ENCODE data around the gene ZBTB48.

ZBTB48 gene

DNA sequence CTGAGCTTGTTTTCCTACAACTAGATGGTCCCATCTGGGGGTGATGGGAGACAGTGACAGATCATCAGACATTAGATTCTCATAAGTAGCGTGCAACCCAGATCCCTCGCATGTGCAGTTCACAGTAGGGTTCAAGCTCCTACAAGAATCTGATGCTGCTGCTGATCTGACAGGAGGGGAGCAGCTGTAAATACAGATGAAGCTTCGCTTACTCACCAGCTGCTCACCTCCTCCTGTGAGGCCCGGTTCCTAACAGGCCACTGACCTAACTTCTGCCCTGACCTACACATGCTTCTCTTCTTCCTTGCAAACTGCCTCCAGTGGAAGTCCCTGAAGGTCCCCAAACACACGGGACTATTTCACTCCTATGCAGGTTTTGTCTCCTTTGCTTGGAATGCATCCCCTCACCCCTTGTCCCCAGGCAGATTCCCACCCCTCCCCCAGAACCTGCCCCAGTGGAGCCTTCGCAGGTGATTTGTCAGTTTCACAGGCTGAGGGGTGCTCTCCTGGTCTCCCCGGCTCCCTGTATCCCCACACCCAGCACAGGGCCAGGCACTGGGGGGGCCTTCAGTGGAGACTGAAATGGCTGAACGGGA lies 5.7 kb upstream of the ZBTB48 start:
- no peak for DNase-seq

DNA sequence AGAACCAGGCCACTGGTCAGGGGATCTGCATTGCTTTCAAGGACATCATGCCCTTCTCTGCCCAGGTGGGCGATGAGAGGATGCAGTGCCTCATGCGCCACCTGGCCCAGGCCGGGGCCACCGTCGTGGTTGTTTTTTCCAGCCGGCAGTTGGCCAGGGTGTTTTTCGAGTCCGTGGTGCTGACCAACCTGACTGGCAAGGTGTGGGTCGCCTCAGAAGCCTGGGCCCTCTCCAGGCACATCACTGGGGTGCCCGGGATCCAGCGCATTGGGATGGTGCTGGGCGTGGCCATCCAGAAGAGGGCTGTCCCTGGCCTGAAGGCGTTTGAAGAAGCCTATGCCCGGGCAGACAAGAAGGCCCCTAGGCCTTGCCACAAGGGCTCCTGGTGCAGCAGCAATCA lies 5.0 kb upstream of the ZBTB48 start:
- DNase-seq: no peak

DNA sequence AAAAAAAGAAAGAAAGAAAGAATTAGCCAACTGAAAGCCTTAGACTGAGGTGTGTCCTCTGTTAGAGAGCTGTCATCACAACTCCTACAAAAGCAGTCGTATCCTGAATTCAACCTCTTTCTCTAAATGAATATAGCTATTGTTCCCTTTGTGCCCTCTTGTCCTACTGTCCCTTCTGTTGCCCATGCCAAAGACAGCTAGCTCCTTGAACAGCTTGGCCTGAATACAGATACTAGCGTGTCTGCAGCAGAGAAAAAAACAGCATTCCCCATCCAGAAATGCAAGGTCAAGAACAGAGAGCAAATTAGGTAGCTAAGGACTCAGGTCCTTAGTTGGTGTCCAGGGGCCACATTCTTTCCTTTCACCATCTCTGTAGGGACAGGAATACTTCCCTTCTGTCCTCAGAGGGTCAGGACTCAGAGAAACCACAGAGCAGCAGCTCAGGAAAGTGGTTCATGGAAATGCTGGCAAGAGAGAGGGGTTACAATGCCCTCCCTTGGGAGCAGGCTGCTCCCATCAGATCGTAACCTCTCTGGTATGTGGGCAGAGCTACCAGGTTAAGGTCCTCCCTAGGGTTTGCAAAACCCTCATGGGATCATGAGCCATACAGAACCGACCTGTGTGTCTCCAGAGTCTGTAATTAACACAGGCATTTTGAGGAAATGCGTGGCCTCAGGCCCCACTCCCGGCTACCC lies 1.8 kb upstream of the ZBTB48 start:
- DNase-seq: no peak

DNA sequence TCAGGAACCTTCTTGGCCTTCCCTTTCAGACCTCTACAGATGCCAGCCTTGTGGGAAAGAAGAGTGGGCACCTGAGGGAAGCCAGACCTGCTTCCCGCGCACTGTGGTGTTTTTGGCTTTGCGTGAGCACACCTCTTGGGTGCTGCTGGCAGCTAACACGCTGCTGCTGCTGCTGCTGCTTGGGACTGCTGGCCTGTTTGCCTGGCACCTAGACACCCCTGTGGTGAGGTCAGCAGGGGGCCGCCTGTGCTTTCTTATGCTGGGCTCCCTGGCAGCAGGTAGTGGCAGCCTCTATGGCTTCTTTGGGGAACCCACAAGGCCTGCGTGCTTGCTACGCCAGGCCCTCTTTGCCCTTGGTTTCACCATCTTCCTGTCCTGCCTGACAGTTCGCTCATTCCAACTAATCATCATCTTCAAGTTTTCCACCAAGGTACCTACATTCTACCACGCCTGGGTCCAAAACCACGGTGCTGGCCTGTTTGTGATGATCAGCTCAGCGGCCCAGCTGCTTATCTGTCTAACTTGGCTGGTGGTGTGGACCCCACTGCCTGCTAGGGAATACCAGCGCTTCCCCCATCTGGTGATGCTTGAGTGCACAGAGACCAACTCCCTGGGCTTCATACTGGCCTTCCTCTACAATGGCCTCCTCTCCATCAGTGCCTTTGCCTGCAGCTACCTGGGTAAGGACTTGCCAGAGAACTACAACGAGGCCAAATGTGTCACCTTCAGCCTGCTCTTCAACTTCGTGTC lies 995 bp upstream of the ZBTB48 start:
- DNase-seq: no peak

DNA sequence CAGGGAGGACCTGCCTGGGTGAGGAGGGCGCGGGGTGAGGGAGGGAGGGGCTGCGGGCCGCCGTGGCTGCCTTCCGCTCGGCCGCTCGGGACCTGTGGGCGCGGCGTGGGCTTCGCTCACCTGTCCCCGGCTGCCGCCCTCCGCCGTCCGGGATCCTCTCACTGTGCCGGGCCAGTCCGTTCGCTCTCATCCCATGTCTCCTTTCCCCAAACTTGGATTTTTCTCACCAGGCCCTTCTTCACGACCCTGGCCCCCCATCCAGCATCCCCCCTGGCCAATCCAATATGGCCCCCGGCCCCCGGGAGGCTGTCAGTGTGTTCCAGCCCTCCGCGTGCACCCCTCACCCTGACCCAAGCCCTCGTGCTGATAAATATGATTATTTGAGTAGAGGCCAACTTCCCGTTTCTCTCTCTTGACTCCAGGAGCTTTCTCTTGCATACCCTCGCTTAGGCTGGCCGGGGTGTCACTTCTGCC lies 362 bp downstream of the ZBTB48 start:
- no peak for DNase-seq

DNA sequence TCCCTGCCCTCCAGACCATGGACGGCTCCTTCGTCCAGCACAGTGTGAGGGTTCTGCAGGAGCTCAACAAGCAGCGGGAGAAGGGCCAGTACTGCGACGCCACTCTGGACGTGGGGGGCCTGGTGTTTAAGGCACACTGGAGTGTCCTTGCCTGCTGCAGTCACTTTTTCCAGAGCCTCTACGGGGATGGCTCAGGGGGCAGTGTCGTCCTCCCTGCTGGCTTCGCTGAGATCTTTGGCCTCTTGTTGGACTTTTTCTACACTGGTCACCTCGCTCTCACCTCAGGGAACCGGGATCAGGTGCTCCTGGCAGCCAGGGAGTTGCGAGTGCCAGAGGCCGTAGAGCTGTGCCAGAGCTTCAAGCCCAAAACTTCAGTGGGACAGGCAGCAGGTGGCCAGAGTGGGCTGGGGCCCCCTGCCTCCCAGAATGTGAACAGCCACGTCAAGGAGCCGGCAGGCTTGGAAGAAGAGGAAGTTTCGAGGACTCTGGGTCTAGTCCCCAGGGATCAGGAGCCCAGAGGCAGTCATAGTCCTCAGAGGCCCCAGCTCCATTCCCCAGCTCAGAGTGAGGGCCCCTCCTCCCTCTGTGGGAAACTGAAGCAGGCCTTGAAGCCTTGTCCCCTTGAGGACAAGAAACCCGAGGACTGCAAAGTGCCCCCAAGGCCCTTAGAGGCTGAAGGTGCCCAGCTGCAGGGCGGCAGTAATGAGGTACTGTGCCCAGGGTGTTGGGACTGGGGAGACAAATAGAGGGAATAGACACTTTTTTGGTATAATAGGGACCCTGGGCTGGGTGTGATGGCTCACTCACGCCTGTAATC lies 1.0 kb downstream of the ZBTB48 start:
- DNase-seq: no peak

DNA sequence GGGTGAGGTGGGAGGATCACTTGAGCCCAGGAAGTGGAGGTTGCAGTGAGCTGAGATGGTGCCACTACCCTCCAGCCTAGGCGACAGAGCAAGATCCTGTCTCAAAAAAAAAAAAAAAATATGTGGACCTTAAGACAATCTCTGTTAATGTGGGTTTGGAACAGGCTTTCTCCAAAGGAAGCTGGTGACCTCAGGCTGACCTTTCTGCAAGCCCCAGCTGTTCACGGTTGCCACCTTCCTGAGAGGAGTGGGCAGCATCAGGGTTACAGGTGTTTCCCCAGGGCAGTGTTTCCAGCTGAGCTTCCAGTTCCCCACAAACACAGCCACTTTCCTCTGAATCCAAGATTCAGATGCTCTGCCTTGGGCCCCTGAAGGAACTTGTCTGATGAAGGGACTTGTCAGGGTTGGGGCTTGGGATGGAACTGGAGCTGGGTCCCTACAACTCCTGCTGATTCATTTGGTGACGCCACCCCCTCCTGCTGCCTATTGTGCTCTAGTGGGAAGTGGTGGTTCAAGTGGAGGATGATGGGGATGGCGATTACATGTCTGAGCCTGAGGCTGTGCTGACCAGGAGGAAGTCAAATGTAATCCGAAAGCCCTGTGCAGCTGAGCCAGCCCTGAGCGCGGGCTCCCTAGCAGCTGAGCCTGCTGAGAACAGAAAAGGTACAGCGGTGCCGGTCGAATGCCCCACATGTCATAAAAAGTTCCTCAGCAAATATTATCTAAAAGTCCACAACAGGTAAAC lies 1.9 kb downstream of the ZBTB48 start:
- no peak for DNase-seq

DNA sequence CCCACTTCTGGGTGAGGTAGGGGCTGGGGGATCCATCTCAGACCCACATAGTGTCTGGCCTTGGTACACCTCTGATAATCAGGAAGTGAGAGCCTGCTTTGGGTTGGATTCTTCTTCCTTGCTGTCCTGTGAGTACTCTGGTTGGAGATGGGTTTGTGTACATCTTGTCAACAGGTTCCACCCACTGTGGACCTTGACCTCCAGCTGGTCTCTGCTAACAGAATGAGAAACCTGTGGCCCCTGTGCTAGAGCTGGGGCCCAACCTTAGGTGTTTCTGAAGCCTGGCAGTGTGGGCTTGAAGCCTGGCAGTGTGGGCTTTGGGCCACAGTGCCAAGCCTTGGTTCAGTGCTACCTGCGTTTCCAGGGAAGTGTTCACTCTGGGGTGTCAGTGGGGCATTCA lies 2.6 kb downstream of the ZBTB48 start:
- DNase-seq: no peak

DNA sequence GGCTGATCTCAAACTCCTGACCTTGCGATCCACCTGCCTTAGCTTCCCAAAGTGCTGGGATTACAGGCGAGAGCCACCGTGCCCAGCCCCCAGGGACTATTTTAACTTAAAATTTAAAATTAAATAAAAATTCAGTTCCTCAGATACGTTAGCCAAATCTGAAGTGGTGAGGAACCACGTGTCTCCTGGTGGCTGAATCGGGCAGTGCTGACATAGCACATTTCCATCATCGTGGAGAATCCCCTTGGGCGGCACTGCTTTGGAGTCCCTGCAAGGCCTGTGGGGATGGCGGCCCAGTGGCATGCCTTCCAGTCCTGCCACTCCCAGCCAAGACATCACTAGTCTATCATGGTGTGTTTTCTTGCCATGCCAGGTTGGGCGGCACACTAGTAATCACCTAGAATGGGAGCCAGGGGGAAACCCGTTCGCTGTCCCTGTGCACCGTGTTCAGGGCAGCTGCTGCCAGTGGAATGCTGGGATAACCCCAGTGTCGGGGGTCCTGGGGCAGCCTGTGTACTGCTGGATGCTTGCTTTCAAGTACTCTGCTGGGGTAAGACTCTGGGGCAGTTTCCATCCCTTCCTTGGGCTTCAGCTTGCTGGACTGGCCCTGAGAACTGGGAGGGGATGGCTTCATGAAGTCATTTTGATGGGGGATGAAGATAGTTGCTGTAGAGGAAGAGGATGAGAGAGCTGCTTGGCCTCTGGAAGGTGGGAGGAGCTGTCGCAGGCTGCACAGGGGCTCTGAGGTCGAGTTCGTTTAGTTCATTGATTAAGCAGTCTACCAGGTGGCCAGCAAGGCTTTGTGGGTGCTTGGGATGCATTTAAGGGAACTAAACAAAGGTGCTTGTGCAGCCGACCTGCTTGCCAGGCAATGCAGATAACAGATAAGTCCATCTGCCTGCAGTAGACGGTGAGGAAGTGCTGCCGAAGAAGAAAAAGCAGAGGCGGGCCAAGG lies 4.6 kb downstream of the ZBTB48 start:
- no peak for DNase-seq

DNA sequence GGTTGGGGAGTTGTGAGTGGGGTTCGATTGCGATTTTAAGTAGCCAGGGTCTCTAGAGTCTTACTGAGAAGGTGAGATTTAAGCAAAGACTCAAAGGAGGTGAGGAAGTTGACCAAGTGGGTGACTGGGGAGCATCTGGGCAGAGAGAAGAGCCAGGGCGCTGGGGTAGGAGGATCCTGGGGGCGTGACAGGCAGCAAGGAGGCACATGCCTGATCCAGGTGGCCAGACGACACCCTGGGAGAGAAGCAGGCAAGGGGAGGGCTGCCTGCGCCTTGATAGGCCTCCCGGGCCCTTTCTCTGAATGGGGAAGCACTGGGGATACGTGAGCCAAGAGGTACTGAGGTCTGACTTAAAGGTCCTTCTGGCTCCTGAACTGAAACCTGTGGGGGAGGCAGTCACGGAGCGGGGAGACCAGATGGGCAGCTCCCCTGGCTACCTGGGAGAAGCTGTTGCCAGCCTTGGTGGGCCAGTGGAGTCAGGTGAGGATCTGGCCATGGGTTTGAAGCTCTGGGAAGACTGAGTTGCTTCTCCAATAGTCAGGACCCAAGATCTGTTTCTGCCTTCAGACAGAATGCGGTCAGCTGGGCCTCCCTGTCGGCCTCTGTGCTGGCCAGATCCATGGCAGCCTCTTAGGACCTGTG lies 5.4 kb downstream of the ZBTB48 start:
- no peak for DNase-seq

DNA sequence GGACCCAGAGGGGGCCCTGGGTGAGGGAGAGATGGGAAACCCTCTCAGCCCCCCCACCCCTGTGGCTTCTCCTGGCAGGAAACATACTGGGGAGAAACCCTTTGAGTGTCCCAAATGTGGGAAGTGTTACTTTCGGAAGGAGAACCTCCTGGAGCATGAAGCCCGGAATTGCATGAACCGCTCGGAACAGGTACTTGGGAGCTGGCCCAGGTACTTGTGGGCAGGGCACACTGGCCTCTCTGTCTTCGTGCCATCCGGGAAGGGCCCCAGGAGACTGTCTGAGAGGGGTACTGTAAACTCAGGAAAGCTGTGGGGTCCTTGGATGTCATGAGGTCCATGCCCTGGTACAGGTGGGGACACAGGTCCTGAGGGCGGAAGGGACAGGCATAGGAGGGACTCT lies 6.0 kb downstream of the ZBTB48 start:
- no peak for DNase-seq

DNA sequence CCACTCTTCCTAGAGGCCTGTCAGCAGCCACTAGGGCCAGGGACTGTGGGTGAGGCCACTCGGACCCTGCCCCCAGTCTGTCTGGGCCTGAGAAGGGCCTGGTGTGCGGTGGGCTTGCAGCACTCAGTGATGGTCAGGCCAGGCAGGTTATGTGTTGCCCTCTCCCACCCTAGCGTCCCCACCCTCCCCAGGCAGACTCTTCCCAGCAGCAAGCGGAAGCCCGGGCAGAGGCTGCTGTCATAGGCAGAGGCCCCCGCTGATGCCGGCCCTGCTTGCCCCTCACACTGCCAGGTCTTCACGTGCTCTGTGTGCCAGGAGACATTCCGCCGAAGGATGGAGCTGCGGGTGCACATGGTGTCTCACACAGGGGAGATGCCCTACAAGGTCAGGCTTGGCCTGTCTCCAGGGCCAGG lies 6.6 kb downstream of the ZBTB48 start:
- no peak for DNase-seq

DNA sequence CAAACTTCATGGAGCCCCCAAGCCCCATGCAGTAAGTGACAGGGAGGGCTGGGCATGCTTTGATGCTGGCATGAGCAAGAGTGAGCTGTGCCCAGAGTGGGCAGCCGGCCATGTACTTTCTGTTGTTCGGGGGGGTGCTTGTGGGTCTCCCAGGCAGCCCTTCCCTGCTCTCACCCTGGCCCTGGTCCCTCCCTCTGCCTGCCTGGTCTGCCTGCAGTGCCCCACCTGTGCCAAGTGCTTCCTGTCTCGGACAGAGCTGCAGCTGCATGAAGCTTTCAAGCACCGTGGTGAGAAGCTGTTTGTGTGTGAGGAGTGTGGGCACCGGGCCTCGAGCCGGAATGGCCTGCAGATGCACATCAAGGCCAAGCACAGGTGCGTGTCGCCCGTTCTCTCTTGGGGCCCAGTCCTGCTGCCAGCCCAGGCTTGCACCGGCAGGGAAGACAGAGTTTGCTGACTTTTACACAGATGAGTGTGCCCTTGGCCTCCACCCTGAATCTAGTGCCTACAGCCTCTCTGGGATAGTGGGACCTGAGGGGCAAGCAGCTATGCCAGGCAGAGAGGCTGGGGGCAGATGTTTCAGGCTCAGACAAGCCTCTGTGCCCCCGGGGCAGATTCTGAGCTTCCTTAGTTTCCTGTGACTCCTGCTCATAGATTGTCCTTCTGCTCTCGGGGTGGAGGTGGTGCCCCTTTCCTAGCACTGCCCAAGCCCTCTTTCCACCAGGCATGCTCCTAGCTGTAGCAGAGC lies 7.6 kb downstream of the ZBTB48 start:
- peak in 1 of 2 experiments; percentile 30 for DNase-seq

DNA sequence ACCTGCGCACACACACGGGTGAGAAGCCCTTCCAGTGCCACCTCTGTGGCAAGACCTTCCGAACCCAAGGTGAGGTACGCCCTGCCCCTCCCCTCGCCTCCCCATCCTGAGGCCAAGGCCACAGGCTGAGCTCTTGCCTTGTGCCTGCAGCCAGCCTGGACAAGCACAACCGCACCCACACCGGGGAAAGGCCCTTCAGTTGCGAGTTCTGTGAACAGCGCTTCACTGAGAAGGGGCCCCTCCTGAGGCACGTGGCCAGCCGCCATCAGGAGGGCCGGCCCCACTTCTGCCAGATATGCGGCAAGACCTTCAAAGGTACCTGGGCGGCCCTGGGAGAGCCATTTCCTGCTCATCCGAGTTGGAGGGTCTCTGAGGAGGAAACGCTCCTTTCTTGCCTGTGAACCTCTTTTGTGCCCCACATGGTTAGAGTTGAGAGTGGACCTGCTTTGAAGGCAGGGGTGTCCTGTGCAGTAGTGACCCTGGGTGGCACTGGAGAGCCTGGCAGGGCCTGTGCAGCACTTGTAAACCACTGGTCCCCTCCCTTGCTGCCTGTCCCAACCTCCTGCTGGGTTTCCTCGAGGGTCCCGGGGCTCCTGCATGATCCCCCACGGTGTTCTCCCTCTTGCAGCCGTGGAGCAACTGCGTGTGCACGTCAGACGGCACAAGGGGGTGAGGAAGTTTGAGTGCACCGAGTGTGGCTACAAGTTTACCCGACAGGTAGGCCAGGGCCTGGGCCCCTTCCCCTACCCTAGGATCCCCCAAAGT lies 8.5 kb downstream of the ZBTB48 start:
- DNase-seq: no peak

DNA sequence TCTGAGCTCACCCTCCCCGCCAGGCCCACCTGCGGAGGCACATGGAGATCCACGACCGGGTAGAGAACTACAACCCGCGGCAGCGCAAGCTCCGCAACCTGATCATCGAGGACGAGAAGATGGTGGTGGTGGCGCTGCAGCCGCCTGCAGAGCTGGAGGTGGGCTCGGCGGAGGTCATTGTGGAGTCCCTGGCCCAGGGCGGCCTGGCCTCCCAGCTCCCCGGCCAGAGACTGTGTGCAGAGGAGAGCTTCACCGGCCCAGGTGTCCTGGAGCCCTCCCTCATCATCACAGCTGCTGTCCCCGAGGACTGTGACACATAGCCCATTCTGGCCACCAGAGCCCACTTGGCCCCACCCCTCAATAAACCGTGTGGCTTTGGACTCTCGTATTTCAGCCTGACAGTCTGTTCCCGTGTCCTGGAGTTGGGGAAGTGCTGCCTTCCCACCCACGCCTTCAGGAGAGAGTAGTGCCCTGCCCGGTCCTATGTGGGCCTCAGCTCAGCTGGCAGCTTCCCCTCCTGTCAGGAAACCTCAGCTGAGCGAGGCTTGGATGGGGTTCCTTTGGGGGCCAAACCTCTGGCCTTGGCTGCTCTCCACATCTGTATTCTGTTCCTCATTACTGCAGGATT lies 9.2 kb downstream of the ZBTB48 start:
- no peak for DNase-seq

DNA sequence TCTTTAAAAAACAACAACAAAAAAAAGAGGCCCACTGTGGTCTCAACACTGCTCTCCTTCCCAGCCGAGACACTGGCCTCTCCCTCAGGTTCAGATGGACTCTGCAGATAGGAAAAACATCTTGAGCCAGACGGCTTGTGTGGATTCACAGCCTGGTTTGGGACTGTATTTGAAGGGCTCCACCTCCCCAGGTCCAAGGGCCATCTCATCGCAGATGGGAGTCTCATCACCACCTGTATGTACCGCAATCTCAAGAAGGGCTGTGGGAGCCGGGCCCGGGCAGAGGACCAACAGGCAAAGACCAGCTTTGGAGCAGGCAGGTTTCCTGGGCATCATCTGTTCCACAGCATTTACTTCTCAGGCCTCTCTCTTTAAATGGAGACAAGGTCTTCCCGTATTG lies 10.3 kb downstream of the ZBTB48 start:
- DNase-seq: no peak

DNA sequence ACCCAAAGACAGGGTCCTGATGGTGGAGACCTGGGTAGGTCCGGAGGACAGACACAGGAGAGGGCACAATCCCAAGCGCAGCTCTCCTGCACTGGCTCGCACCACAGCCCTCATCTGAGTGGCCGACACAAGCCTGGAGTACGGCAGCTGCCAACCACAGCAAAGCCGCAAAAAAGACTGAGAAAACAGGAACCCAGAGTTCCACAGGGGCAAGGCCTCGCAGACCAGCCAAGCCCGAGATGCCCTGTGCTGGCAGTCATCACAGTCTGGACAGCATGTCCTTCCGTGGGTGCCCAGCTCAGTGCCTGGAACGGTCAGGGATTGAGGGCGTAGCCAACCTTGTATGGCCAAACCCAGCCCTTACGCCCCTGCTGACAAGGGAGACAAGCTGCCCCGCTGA lies 11.4 kb downstream of the ZBTB48 start:
- no peak for DNase-seq

DNA sequence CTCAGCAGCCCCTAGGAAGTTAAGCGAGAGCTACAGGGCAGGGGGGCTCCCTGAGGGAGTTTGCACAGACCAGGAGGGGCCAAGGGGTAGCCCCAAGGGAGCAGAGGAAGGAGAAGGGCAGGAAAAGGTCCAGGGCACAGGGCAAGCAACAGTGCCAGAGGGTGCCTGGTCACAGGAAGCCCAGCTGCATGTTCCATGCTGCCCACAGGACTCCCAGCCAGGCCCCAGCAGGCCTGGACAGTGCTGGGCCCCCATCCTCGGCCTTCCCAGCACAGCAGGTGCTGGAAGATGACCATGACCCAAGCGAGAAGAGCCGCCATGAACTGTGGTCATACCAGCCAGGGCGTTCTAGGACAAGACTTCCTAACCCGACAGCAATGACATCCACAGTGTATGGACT lies 11.8 kb downstream of the ZBTB48 start:
- no peak for DNase-seq

DNA sequence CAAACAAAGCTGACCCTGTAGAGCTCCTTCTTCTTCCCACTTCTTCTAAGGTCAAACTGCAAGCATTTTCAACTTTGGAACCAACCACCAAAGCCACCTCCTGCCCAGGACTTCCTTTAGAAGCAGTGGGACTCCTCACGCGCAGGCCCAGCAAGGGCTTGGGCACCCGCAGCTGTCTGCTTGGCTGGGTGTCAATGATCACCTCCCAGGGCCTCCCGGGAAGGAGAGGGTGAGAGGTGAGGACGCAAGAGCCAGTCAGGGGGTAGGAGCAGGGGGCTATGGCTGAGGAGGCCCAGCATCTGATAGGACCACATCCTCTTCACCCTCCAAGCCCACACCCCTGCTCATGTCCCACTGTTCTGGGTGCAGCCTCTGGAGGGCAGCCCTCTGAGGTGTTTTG lies 12.6 kb downstream of the ZBTB48 start:
- no peak for DNase-seq
